DOHH2 (cell line): ENCODE results near the gene RNASE12.
A peak's percentile ranks its signal among the peaks of the same experiment; 100 is the strongest.

Experiments used
- H3F3A ChIP-seq: fragments of 200-600 bp; sonication (generic), shearing (Covaris generic); 2 replicates; pipeline ENCODE4 v1.6.0; 2016; ENCODE audit warnings: antibody characterized with exemption, mild to moderate bottlenecking; ENCODE audit not compliant: control insufficient read depth, insufficient read depth
- H3K27ac ChIP-seq: fragments of 200-600 bp; sonication (generic); 2 replicates; pipeline ENCODE4 v1.5.1; 2014; ENCODE audit warnings: low read depth, mild to moderate bottlenecking, low read length, moderate library complexity
- H3K27me3 ChIP-seq: fragments of 200-600 bp; sonication (generic); 2 replicates; pipeline ENCODE4 v1.6.1; 2014; ENCODE audit warnings: mild to moderate bottlenecking, low read length, mixed read lengths; ENCODE audit not compliant: control insufficient read depth
- H3K36me3 ChIP-seq: fragments of 200-600 bp; sonication (generic); 2 replicates; pipeline ENCODE4 v1.6.1; 2014; ENCODE audit warnings: mild to moderate bottlenecking, low read length, moderate library complexity, mixed read lengths; ENCODE audit not compliant: control insufficient read depth
- H3K4me1 ChIP-seq: fragments of 200-600 bp; sonication (generic); 2 replicates; pipeline ENCODE4 v1.6.1; 2014; ENCODE audit warnings: mild to moderate bottlenecking, low read length, mixed read lengths; ENCODE audit not compliant: control insufficient read depth
- H3K4me2 ChIP-seq: fragments of 200-600 bp; sonication (generic); 2 replicates; pipeline ENCODE4 v1.6.0; 2014; ENCODE audit warnings: mild to moderate bottlenecking, low read length, moderate library complexity
- H3K4me3 ChIP-seq: fragments of 200-600 bp; sonication (generic); 2 replicates; pipeline ENCODE4 v1.5.1; 2014; ENCODE audit warnings: mild to moderate bottlenecking, low read length, mixed read lengths
- H3K79me2 ChIP-seq: fragments of 200-600 bp; sonication (generic); 2 replicates; pipeline ENCODE4 v1.6.1; 2014; ENCODE audit warnings: mild to moderate bottlenecking, low read length, mixed read lengths; ENCODE audit not compliant: control insufficient read depth
- H3K9me2 ChIP-seq: fragments of 200-600 bp; sonication (generic); replicated peaks from 2 replicates; pipeline ENCODE4 v1.6.1; 2014; ENCODE audit warnings: mild to moderate bottlenecking, low read length, mixed read lengths; ENCODE audit not compliant: control insufficient read depth
- H3K9me3 ChIP-seq: fragments of 200-600 bp; sonication (generic); 2 replicates; pipeline ENCODE4 v1.6.1; 2014; ENCODE audit warnings: antibody characterized with exemption, low read length, mixed read lengths; ENCODE audit not compliant: control insufficient read depth, insufficient read depth
- H4K20me1 ChIP-seq: fragments of 200-600 bp; sonication (generic); 2 replicates; pipeline ENCODE4 v1.6.0; 2014; ENCODE audit warnings: low read depth, mild to moderate bottlenecking, antibody characterized with exemption, low read length, moderate library complexity; ENCODE audit not compliant: control insufficient read depth, insufficient read depth
- CTCF ChIP-seq: fragments of 200-600 bp; sonication (generic); IDR thresholded peaks from one replicate; pipeline ENCODE4 v1.5.1; 2014; ENCODE audit warnings: antibody characterized with exemption, mild to moderate bottlenecking, low read depth, low read length; ENCODE audit not compliant: poor library complexity, severe bottlenecking
- EZH2phosphoT487 ChIP-seq: fragments of 200-600 bp; sonication (generic); IDR thresholded peaks from 2 replicates; pipeline ENCODE4 v1.6.1; 2017; ENCODE audit warnings: borderline replicate concordance, mild to moderate bottlenecking, antibody characterized with exemption, low read length, moderate library complexity, mixed read lengths

The RNASE12 gene

GRCh38 chr14:20606902-20607242 is 15.7 kb upstream of the RNASE12 start:
- Histone ChIP-seq H3K27ac (no peak overlapping the region), H3K4me3 (no peak overlapping the region), H3K79me2 (no peaks in the 10 kb centered on the region), H3K27me3 (peaks cover 25% of the 10 kb centered on the region), H3K9me2 (no peaks in the 10 kb centered on the region), H3F3A (peaks cover 7% of the 10 kb centered on the region; the same call in 1 of the 2 replicates), H3K4me1 (peaks cover 25% of the 10 kb centered on the region), H4K20me1 (no peaks in the 10 kb centered on the region), H3K9me3 (no peaks in the 10 kb centered on the region), H3K36me3 (no peaks in the 10 kb centered on the region), H3K4me2 (no peak overlapping the region)
- TF ChIP-seq EZH2phosphoT487 (no peak), CTCF (no peak)

DNA sequence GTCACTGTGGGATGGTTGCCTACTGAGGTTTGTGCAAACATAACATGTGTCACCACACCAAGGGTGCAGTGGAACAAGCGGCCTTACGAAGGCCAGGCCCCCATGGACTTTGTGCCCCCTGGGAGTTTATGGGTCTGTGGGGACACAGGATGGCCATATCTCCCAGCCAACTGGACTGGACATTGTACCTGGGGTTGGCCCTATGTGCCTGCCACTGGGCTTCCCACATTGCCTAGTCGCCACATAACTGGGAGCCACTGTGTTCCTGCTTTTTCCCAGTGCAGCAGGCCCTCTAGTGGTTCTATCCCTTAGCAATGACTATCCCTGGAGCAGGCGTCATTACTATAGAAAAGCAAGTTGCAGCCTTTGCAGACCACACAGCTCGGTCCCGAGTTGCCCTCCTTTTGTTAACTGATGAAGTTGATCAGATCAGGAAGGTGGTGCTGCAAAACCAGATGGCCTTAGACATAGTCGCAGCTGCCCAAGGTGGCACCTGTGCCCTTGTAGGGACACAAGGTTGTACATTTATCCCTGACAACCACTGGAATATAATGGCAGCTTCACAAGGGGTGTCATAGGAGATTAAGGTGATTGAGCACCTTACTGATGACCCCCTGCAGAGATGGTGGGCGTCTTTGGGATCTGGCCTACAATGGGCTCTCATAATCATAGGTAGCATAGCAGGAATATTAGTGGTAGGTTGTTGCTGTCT is 15.2 kb upstream of the RNASE12 start:
- Histone ChIP-seq H3K4me1 (peaks cover 20% of the 10 kb centered on the region), H3K27ac (no peak overlapping the region), H3K36me3 (no peaks in the 10 kb centered on the region), H3K79me2 (no peaks in the 10 kb centered on the region), H3K9me3 (no peaks in the 10 kb centered on the region), H3K4me2 (no peak overlapping the region), H3K27me3 (peaks cover 21% of the 10 kb centered on the region), H3F3A (peaks cover 1% of the 10 kb centered on the region; the same call in 1 of the 2 replicates), H4K20me1 (no peaks in the 10 kb centered on the region), H3K4me3 (no peak overlapping the region), H3K9me2 (no peaks in the 10 kb centered on the region)
- TF ChIP-seq CTCF (peak; percentile 49), EZH2phosphoT487 (no peak)

DNA sequence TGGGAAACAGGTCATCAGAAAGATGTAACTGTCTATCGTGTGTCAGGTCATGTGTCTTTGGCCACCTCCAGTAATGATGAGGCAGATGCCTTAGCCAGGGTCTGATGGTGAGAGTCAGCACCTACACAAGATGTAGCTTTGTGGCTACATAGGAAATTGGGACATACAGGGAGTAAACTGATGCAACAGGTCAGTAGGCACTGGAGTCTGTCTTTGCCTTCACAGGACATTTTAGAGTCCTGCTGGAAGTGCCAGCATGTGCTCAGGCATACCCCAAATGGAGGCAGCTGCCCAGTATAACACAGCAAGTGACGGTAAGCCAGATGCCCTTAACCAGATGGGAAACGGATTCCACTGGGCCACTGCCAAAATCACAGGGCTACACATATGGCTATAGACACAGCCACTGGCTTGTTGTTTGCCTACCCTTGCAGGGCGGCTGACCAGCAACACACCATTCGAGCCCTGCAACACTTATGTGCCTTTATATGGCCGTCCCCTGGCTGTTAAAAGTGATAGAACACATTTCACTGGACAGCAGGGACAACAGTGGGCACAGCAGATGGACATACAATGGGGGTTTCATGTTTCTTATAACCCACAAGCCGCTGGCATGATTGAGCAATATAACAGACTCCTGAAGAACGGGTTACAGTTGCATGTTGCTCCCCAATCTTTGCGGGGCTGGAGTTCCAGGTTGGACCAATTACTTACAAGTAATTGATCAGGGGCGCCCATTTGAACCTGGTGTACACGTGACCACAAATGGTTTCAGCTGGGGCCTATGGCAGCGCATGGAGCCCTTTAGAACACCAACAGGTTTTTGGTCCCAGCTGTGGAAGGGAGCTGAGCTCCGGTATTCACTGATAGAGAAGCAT is 12.9 kb upstream of the RNASE12 start:
- Histone ChIP-seq H3K36me3 (no peaks in the 10 kb centered on the region), H3K27me3 (peaks cover 9% of the 10 kb centered on the region; the same call in 1 of the 2 replicates)
- no peak for TF ChIP-seq EZH2phosphoT487
- no peak for TF ChIP-seq CTCF

More for the DNA sequence above, 12.9 kb upstream of the RNASE12 start:
- H3K4me2 ChIP-seq: no peak overlapping the region
- H3K4me3 ChIP-seq: no peak overlapping the region
- no peaks in the 10 kb centered on the region for H3K9me2 ChIP-seq
- no peak overlapping the region for H3K27ac ChIP-seq
- no peaks in the 10 kb centered on the region for H3F3A ChIP-seq
- no peaks in the 10 kb centered on the region for H4K20me1 ChIP-seq
- H3K4me1 ChIP-seq: peaks cover 6% of the 10 kb centered on the region
- no peaks in the 10 kb centered on the region for H3K79me2 ChIP-seq
- no peaks in the 10 kb centered on the region for H3K9me3 ChIP-seq
